Motor neuron (in vitro differentiated cells): ENCODE measurements around the gene ZNF597. TPM values are rescaled to one million over a fixed set of nuclear protein-coding genes. Genes with fewer than 3 reads are reported as not detected.
A peak's percentile ranks its signal among the peaks of the same experiment; 100 is the strongest.

Experiments used
- ATAC-seq, 8 experiments: fragments of 200-7000 bp; cut with Tn5 transposase; replicated peaks in 6 of 8; 2 replicates each; pipeline ENCODE4 v1.8.0; 2021; ENCODE audit warnings: mild to moderate bottlenecking in 8 of 8, moderate library complexity in 8 of 8
- H3K27ac ChIP-seq, 2 donors: fragments of 250-450 bp; sonication (Bioruptor Pico); 2 replicates each; pipeline ENCODE4 v1.9.0; 2021; ENCODE audit warnings: antibody characterized with exemption in 2 of 2, mild to moderate bottlenecking in 2 of 2, moderate library complexity in 1 of 2
- H3K4me1 ChIP-seq, 2 donors: fragments of 250-450 bp; sonication (Bioruptor Pico); replicated peaks in 1 of 2; 2 replicates each; pipeline ENCODE4 v1.6.1; 2021; ENCODE audit warnings: antibody characterized with exemption in 2 of 2, mild to moderate bottlenecking in 2 of 2, moderate library complexity in 1 of 2
- H3K4me3 ChIP-seq, 5 donors: fragments of 250-450 bp; sonication (Bioruptor Pico); 2 replicates each; pipeline ENCODE4 v1.9.0; 2021; ENCODE audit warnings: antibody characterized with exemption in 5 of 5, mild to moderate bottlenecking in 5 of 5, moderate library complexity in 4 of 5
- WGBS, 10 experiments: fragments of 450-650 bp; shearing (Covaris generic); methylation state at CpG; one replicate each; pipeline ENCODE4 v1.0.0; 2022; 5-methylcytosine and 5-hydroxymethylcytosine counted together
- in situ Hi-C, 9 experiments: fragments of 400-800 bp; cut with MboI; loops; one replicate each; pipeline ENCODE4 v1.15.0; 2021; ENCODE audit warnings: low sequenced_read_pairs in 9 of 9, low pct_unique_long_range_greater_than_20kb in 2 of 9; ENCODE audit not compliant: unreplicated experiment in 9 of 9
- total RNA-seq, 8 experiments: library from RNA; unstranded; fragments of 300-600 nt; gene quantifications; 2 replicates each; pipeline versions ENCODE4 v1.2.3 to v1.2.4, GENCODE V29; 2022

The ZNF597 gene, protein sequence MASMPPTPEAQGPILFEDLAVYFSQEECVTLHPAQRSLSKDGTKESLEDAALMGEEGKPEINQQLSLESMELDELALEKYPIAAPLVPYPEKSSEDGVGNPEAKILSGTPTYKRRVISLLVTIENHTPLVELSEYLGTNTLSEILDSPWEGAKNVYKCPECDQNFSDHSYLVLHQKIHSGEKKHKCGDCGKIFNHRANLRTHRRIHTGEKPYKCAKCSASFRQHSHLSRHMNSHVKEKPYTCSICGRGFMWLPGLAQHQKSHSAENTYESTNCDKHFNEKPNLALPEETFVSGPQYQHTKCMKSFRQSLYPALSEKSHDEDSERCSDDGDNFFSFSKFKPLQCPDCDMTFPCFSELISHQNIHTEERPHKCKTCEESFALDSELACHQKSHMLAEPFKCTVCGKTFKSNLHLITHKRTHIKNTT
- 1 to 10 TPM; 2.0 to 5.1 (median 2.5) TPM for total RNA-seq

GRCh38 chr16:3443108-3444031 is at the start of gene ZNF597, which contains the start of gene NAA60:
ZNF597 (minus strand) TSS chr16:3443504; CDS start chr16:3443153, 351 bp downstream.
NAA60 (plus strand) TSS chr16:3443680; CDS start chr16:3476228, 32,548 bp downstream.
- Histone ChIP-seq H3K27ac (peak within 1 kb of the TSS; percentile 72 to 82), H3K4me1 (peaks cover 0 to 6% of the 10 kb centered on the region in 2 donors), H3K4me3 (peak within 1 kb of the TSS; percentile 48 to 89 (median 70))
- in situ Hi-C loops: no loop called here
- peak; percentile 94 to 100 (median 98) for ATAC-seq
- 0 to 73% (median 52%) methylated on average over 1 to 24 of the region's 61 CpGs; no CpG with 5 or more reads in 1 of the 10 experiments for WGBS, 10 experiments

DNA sequence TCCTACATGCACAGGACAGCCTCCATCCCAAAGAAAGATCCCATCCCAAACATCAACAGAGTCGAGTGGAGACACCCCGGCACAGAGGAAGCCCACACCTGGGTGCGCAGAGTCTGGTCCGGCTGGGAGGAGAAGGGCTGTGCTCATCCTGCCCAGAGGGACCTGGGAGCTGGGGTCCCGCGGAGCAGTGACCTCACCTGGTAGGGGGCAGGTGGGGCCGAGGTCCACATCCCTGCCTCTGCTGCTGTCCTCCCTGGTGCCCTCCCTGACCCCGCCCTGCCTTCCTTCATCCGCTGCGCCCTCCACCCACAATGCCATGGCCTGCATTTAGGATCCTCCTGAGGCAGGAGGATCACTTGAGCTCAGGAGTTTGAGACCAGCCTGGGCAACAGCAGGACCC is 49.1 kb upstream of the ZNF597 start:
- in situ Hi-C loops: no loop called here
- Histone ChIP-seq H3K27ac (no peak overlapping the region), H3K4me3 (no peak overlapping the region), H3K4me1 (no peaks in the 10 kb centered on the region)
- WGBS, 10 experiments: 100% methylated on average over 3 of the region's 10 CpGs; no CpG with 5 or more reads in 9 of the 10 experiments
- ATAC-seq: no peak

DNA sequence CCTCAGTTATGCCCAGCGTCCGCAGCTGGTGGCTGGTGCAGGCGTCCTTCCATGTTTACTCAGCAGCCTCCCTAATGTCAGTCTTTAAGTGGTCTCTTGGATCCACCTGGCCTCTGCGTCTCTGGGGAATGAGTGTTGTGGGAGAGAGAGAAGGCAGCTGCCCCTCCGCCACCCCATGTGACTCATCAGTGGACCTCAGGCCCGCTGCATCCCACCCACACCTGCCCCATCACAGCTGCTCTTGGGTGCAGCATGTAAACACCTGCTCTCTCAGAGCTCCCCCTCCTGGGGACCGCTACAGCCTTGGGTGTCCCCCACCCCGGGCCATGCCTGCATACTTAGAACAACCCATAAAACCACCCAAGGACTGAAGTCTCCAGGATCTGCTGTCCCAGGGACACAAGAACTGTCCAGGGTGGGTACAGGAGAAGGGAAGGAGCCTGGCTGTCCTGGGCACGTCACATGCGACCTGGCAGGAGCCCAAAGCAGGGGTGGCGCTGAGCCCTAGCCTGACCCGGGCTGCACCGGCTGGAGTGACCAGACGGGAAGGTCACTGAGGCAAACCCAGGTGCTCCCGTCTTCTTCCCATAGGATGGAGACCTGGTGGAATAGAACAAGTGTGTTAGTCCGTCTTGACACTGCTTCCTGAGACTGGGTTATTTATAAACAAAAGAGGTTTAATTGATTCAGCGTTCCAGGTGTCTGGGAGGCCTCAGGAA is 47.8 kb upstream of the ZNF597 start:
- H3K27ac ChIP-seq: no peak overlapping the region
- ATAC-seq: peak in 4 of 8 experiments; percentile 11 to 21 (median 16)
- no peak overlapping the region for H3K4me3 ChIP-seq
- in situ Hi-C loops: no loop called here
- no peaks in the 10 kb centered on the region for H3K4me1 ChIP-seq
- 60 to 100% (median 75%) methylated on average over 1 to 10 of the region's 17 CpGs; no CpG with 5 or more reads in 2 of the 10 experiments for WGBS, 10 experiments

DNA sequence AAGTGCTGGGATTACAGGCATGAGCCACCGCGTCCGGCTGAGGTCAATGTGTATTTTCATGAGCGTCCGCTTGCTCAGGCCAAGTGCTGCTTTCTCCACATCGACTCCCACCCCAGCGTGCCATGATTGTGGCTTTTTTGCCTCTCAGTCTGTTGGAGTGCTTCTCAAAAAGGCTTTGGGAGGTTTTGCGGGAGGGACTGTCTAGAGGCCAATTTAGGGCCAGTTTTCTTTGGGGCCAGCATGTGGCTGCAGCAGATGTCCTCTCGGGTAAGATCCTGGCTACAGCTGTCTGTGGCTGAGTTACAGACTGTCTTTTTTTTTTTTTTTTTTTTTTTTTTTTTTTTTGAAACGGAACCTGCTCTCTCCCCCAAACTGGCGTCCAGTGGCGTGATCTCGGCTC is 45.5 kb upstream of the ZNF597 start:
- no peak for ATAC-seq
- 0 to 100% (median 79%) methylated on average over 1 to 8 of the region's 13 CpGs; no CpG with 5 or more reads in 4 of the 10 experiments for WGBS, 10 experiments
- Histone ChIP-seq H3K4me1 (no peaks in the 10 kb centered on the region), H3K4me3 (no peak overlapping the region), H3K27ac (no peak overlapping the region)
- in situ Hi-C loops: no loop called here

GRCh38 chr16:3487521-3488410 is 44.5 kb upstream of the ZNF597 start:
- no peaks in the 10 kb centered on the region for H3K4me1 ChIP-seq
- WGBS, 10 experiments: 63 to 100% (median 94%) methylated on average over 4 to 12 of the region's 24 CpGs; no CpG with 5 or more reads in 4 of the 10 experiments
- no peak overlapping the region for H3K4me3 ChIP-seq
- no peak overlapping the region for H3K27ac ChIP-seq
- in situ Hi-C loops: no loop called here
- peak in 1 of 8 experiments; percentile 19 for ATAC-seq

- ATAC-seq: peak in 5 of 8 experiments; percentile 14 to 35 (median 28)
- no peaks in the 10 kb centered on the region for H3K4me1 ChIP-seq
- WGBS, 10 experiments: 67 to 100% (median 91%) methylated on average over 1 to 9 of the region's 24 CpGs; no CpG with 5 or more reads in 4 of the 10 experiments
- in situ Hi-C loops: no loop called here
- H3K4me3 ChIP-seq: no peak overlapping the region
- H3K27ac ChIP-seq: no peak overlapping the region
These were observed 43.4 kb upstream of the ZNF597 start for GRCh38 chr16:3486506-3487215.

- H3K4me1 ChIP-seq: no peaks in the 10 kb centered on the region
- ATAC-seq: peak in 7 of 8 experiments; percentile 2 to 21 (median 7)
- 67 to 100% (median 87%) methylated on average over 3 to 7 of the region's 20 CpGs; no CpG with 5 or more reads in 6 of the 10 experiments for WGBS, 10 experiments
- no peak overlapping the region for H3K4me3 ChIP-seq
- in situ Hi-C loops: no loop called here
- no peak overlapping the region for H3K27ac ChIP-seq
These were observed 42.7 kb upstream of the ZNF597 start for GRCh38 chr16:3485821-3486505.

DNA sequence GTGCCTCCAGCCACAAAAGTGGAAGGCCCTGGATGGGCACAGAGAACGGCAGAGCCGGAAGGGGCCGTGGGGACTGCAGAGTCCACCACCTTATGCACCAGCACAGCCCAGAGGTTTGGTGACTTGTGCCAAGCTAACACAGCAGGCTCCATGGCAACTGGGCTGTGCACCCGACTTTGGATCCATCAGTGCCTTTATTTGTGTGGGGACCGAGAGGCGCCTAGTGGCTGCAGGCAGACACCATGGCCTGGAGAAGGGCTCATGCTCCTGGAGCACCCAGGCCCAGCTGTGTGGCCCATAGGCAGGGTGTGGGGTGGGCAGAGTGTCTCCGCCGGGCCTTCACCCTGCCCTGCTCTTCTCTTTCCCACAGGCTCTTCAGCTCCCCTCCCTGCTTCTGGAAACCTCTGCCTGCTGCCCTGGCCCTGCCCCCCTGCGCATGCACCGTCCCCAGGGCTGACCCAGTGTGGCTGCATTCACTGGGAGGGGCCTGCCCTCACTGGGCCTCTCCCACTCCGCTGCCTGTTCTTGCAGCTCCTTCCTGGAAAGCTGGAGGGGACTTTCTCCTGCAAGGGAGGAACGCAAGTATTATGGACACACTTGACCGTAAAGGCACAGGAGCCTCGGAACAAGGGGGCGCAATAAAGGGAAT is 41.9 kb upstream of the ZNF597 start:
- peak in 5 of 8 experiments; percentile 7 to 85 (median 52) for ATAC-seq
- Histone ChIP-seq H3K4me1 (no peaks in the 10 kb centered on the region), H3K27ac (no peak overlapping the region), H3K4me3 (no peak overlapping the region)
- WGBS, 10 experiments: 90 to 95% (median 93%) methylated on average over 3 to 10 of the region's 15 CpGs; no CpG with 5 or more reads in 7 of the 10 experiments
- in situ Hi-C loops: no loop called here

- WGBS, 10 experiments: 76 to 100% (median 93%) methylated on average over 1 to 7 of the region's 30 CpGs; no CpG with 5 or more reads in 5 of the 10 experiments
- no peak overlapping the region for H3K27ac ChIP-seq
These were observed 41.2 kb upstream of the ZNF597 start for GRCh38 chr16:3484318-3485096.

More at GRCh38 chr16:3484318-3485096, 41.2 kb upstream of the ZNF597 start:
- H3K4me3 ChIP-seq: no peak overlapping the region
- in situ Hi-C loops: no loop called here
- ATAC-seq: peak in 7 of 8 experiments; percentile 11 to 37 (median 22)
- H3K4me1 ChIP-seq: no peaks in the 10 kb centered on the region
